Rectal smooth muscle tissue (tissue), 1 donor: ENCODE measurements around the gene PHLDB2.
"Not testable (repeated sequence)": the region's sequence is repeated elsewhere in the genome, so short reads cannot be mapped to it uniquely, and the experiment has no call there.

Source experiments
- H3K27ac ChIP-seq: one replicate; pipeline ENCODE4 v1.7.0; 2013; ENCODE audit warnings: low read depth, low read length, inconsistent platforms
- H3K27me3 ChIP-seq: one replicate; pipeline ENCODE4 v1.7.0; 2013; ENCODE audit warnings: low read length; ENCODE audit not compliant: control insufficient read depth, insufficient read depth
- H3K36me3 ChIP-seq: one replicate; pipeline ENCODE4 v1.7.0; 2013; ENCODE audit warnings: low read length; ENCODE audit not compliant: control insufficient read depth, insufficient read depth
- H3K4me1 ChIP-seq: one replicate; pipeline ENCODE4 v1.7.0; 2013; ENCODE audit warnings: low read length; ENCODE audit not compliant: control insufficient read depth, insufficient read depth
- H3K4me3 ChIP-seq: one replicate; pipeline ENCODE4 v1.7.0; 2013; ENCODE audit warnings: low read length
- H3K9ac ChIP-seq: one replicate; pipeline ENCODE4 v1.7.0; 2013; ENCODE audit warnings: low read length

PHLDB2 gene

GRCh38 chr3:111859061-111859973, at the start of gene PHLDB2:
TSS of gene PHLDB2 (plus strand) at chr3:111859265. CDS start at chr3:111884078, 24,813 bp downstream.
- H3K4me1 ChIP-seq, result peaks cover 15% of the 10 kb centered on the region
- no peaks in the 10 kb centered on the region for H3K27me3 ChIP-seq
- H3K36me3 ChIP-seq, result no peaks in the 10 kb centered on the region
- H3K27ac ChIP-seq, result peak within 1 kb of the TSS; percentile 97
- peak within 1 kb of the TSS; percentile 80 for H3K9ac ChIP-seq
- H3K4me3 ChIP-seq, result peak within 1 kb of the TSS; percentile 79

- H3K27ac ChIP-seq, result no peak overlapping the region
- H3K9ac ChIP-seq, result no peak overlapping the region
- H3K4me3 ChIP-seq, result no peak overlapping the region
- no peaks in the 10 kb centered on the region for H3K27me3 ChIP-seq
- H3K4me1 ChIP-seq, result peaks cover 8% of the 10 kb centered on the region
- H3K36me3 ChIP-seq, result no peaks in the 10 kb centered on the region
Measured at GRCh38 chr3:111810909-111811308, 48.2 kb upstream of the PHLDB2 start.

GRCh38 chr3:111811811-111812210, 47.3 kb upstream of the PHLDB2 start:
- Histone ChIP-seq H3K4me1 (peaks cover 8% of the 10 kb centered on the region), H3K27ac (no peak overlapping the region), H3K4me3 (no peak overlapping the region), H3K36me3 (no peaks in the 10 kb centered on the region), H3K9ac (no peak overlapping the region), H3K27me3 (no peaks in the 10 kb centered on the region)

DNA sequence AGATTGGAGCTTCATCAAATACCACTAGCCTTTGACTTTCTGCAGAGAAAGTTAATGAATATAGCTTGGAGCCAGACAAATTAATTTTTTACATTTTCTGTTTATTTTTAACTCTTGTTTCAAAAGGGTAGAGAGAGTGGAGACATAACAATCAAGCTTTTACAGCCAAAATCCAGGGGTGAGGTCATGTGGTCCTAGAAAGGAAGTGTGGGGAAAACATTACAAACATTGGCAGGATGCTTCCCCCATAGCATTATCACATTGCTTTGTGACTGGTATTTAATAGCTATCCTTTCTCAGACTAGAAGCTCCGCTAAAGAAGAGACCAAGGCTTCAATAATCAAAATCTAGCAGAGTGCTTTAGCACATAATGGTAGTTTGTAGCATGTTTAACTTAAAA, 46.4 kb upstream of the PHLDB2 start:
- Histone ChIP-seq H3K4me3 (no peak overlapping the region), H3K27ac (no peak overlapping the region), H3K9ac (no peak overlapping the region), H3K4me1 (peaks cover 8% of the 10 kb centered on the region), H3K36me3 (no peaks in the 10 kb centered on the region), H3K27me3 (no peaks in the 10 kb centered on the region)

GRCh38 chr3:111813441-111813840, 45.6 kb upstream of the PHLDB2 start:
- Histone ChIP-seq H3K4me1 (peaks cover 6% of the 10 kb centered on the region), H3K4me3 (no peak overlapping the region), H3K27me3 (no peaks in the 10 kb centered on the region)

GRCh38 chr3:111813979-111814378, 45.1 kb upstream of the PHLDB2 start:
- no peak overlapping the region for H3K4me3 ChIP-seq
- no peak overlapping the region for H3K9ac ChIP-seq
- peaks cover 6% of the 10 kb centered on the region for H3K4me1 ChIP-seq
- no peaks in the 10 kb centered on the region for H3K27me3 ChIP-seq
- H3K36me3 ChIP-seq, result no peaks in the 10 kb centered on the region
- no peak overlapping the region for H3K27ac ChIP-seq

More at GRCh38 chr3:111813441-111813840, 45.6 kb upstream of the PHLDB2 start:
- H3K9ac ChIP-seq, result no peak overlapping the region
- no peak overlapping the region for H3K27ac ChIP-seq
- H3K36me3 ChIP-seq, result no peaks in the 10 kb centered on the region

DNA sequence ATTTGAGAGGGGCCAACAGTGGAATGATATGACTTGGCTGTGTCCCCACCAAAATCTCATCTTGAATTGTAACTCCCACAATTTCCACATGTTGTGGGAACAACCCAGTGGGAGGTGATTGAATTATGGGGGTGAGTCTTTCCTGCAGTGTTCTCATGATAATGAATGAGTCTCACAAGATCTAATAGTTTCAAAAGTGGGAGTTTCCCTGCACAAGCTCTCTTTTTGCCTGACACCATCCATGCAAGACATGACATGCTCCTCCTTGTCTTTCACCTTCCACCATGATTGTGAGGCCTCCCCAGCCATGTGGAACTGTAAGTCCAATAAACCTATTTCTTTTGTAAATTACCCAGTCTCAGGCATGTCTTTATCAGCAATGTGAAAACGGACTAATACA, 42.3 kb upstream of the PHLDB2 start:
- H3K4me3 ChIP-seq, H3K9ac ChIP-seq, H3K27me3 ChIP-seq, H3K4me1 ChIP-seq, H3K27ac ChIP-seq, H3K36me3 ChIP-seq: not testable (repeated sequence)

DNA sequence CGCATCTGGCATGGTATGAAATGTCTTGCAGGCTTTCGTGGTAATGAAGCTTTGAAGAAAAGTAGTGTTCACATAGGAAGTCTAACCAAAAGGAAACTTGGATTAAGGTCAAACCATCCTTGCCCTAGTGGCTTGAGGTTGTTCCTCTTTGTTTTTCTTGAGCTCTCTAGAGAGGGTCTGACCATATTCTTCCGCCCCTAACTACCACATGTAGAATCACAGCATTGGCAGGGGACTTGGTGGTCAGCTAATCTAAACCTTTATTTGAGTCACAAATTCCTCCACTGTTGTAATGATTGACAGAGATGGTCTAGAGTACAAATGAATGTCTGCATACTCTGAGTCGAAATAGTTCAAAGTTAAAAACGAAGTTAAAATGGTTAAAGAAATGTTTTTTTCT, 39.1 kb upstream of the PHLDB2 start:
- H3K27ac ChIP-seq, result no peak overlapping the region
- no peak overlapping the region for H3K4me3 ChIP-seq
- no peak overlapping the region for H3K9ac ChIP-seq
- H3K36me3 ChIP-seq, result no peaks in the 10 kb centered on the region
- no peaks in the 10 kb centered on the region for H3K27me3 ChIP-seq
- H3K4me1 ChIP-seq, result no peaks in the 10 kb centered on the region

DNA sequence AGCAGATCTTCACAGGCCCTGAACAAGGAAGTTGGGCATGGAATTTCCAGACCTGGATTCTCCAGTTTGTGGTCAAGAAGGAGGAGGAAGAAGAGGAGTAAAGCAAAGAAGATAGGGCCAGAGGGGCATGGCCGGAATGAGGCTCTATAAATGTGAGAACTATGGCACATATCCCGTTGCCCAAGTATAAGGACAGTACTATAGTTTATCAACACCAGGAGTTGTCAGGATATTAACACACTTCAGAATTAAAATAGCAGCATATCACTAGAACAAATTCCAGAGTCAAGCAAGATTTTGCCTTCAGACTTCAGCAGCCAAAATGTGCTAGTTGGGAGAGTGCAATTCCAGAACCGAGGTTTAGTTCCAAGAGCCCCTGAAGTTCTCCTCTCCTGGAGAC, 38.4 kb upstream of the PHLDB2 start:
- no peaks in the 10 kb centered on the region for H3K27me3 ChIP-seq
- no peak overlapping the region for H3K27ac ChIP-seq
- H3K4me1 ChIP-seq, result no peaks in the 10 kb centered on the region
- H3K4me3 ChIP-seq, result no peak overlapping the region
- no peak overlapping the region for H3K9ac ChIP-seq
- no peaks in the 10 kb centered on the region for H3K36me3 ChIP-seq

DNA sequence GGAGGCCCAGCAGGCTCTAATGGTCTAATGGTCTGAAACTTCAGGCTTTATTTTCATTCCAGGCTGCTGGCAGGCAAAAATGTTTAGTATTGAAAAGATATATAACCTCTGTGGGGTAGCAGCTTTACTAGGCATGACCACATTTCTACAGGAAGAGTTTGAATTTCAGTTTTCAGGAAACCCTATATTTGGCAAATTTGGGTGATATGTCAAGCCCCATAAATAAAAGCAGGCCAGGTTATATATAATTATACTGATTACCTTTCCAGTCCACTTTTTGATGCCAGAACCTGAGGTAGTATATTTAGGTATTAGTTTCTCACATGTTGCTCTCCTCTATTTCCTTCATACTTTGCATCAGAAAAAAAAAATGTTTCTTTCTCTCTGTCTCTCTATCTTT, 37.2 kb upstream of the PHLDB2 start:
- Histone ChIP-seq H3K36me3 (no peaks in the 10 kb centered on the region), H3K27me3 (no peaks in the 10 kb centered on the region), H3K9ac (no peak overlapping the region), H3K4me3 (no peak overlapping the region), H3K4me1 (no peaks in the 10 kb centered on the region), H3K27ac (no peak overlapping the region)

GRCh38 chr3:111822804-111823203, 36.3 kb upstream of the PHLDB2 start:
- Histone ChIP-seq H3K4me3 (no peak overlapping the region), H3K27me3 (no peaks in the 10 kb centered on the region), H3K27ac (no peak overlapping the region), H3K36me3 (no peaks in the 10 kb centered on the region), H3K4me1 (no peaks in the 10 kb centered on the region), H3K9ac (no peak overlapping the region)

DNA sequence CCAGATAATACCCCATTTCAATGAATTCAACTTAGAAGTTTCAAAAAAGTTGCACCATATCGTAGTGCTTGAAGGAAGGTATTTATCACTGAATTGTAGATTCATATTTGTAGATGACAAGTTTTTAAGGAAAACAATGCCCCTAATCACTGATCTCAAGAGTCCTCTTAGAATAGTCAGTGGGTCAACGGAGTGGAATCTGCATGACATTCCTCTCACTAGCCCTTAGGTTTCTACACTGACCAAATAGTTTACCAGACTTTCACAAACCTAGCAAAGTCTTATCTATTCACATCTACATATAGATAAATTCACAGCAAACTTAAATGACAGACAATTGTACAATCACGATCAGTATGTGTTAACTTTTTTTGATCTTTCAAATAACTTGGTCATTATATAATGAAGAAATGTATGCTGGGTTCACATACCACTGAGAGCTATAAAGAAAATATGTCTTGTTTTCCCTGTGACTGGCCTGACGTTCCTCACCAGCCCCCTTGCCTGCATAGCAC, 35.7 kb upstream of the PHLDB2 start:
- Histone ChIP-seq H3K27me3 (no peaks in the 10 kb centered on the region), H3K27ac (no peak overlapping the region), H3K4me1 (no peaks in the 10 kb centered on the region), H3K36me3 (no peaks in the 10 kb centered on the region), H3K9ac (no peak overlapping the region), H3K4me3 (no peak overlapping the region)

DNA sequence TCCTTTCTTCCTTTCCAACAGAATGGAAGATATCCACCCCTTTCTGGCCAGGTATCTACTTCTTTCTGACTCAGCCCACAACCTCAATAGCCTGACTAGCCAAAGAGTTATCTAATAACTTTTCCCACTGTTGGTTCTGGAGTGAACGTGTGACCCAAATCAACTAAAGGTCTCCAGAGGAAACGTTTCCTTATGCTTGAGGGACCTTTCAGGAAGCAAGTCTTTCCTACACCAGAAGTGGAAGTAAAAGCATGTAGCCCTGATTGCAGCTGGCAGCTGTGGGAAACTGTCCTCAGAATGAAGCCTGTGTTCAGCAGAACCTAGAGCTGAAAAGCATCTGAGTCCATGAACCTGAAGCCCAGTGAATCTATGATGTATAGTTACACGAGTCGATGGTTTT, 34.7 kb upstream of the PHLDB2 start:
- peak overlapping the region; percentile 21 for H3K27ac ChIP-seq
- H3K4me1 ChIP-seq, result no peaks in the 10 kb centered on the region
- H3K4me3 ChIP-seq, result no peak overlapping the region
- H3K36me3 ChIP-seq, result no peaks in the 10 kb centered on the region
- H3K27me3 ChIP-seq, result no peaks in the 10 kb centered on the region
- H3K9ac ChIP-seq, result no peak overlapping the region
